Memory B cell (primary cell): ENCODE data around the gene PRR5.
A peak's percentile ranks its signal among the peaks of the same experiment; 100 is the strongest.

ENCODE experiments used
- ATAC-seq: fragments of 150-1000 bp; cut with Tn5 transposase; 2 replicates; pipeline ENCODE4 v1.10.0; 2021; ENCODE audit warnings: low read depth, mild to moderate bottlenecking, moderate library complexity
- DNase-seq, 2 donors: peaks; one replicate each; pipeline ENCODE4 v3.0.0; 2022; ENCODE audit warnings: low spot score in 2 of 2
- H3K27ac Mint-ChIP-seq: one replicate; pipeline ENCODE4 v1.8.0; 2022; ENCODE audit warnings: mild to moderate bottlenecking, moderate library complexity, mixed read lengths
- H3K27me3 Mint-ChIP-seq: one replicate; pipeline ENCODE4 v1.8.0; 2022; ENCODE audit warnings: mixed read lengths
- H3K36me3 Mint-ChIP-seq: one replicate; pipeline ENCODE4 v1.8.0; 2022; ENCODE audit warnings: mild to moderate bottlenecking, mixed read lengths
- H3K4me1 Mint-ChIP-seq: one replicate; pipeline ENCODE4 v1.8.0; 2022; ENCODE audit warnings: mixed read lengths
- H3K4me3 Mint-ChIP-seq: one replicate; pipeline ENCODE4 v1.8.0; 2022; ENCODE audit warnings: mild to moderate bottlenecking, moderate library complexity, mixed read lengths
- H3K9me3 Mint-ChIP-seq: one replicate; pipeline ENCODE4 v1.8.0; 2022; ENCODE audit warnings: mixed read lengths

The PRR5 gene

DNA sequence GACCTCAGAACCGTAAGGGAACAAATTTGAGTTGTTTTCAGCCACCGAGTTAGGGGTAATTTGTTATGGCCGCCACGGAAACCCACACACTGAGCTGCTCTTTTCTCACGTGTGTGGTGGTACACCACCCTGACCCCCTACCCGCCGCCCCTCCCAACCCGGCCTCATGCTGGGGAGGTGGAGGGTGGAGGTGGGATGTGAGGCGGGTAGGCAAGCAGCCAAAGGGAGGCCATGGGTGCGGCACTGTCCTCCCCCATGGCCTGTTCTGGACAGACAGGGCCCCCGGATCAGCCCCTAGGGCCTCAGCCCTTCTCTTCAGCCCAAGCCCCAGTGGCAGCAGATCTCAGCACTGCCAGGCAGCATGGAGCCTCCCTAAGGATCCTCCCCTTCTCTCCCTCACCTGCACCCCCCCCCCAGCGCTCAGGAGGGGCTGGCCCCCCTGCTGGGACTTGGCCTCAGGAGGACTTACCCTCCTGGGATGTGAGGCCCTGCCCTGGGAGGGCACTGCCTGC lies 7.9 kb downstream of the PRR5 start:
- Mint-ChIP-seq H3K4me1 (peaks cover 31% of the 10 kb centered on the region), H3K4me3 (peak overlapping the region; percentile 77), H3K36me3 (peaks cover 6% of the 10 kb centered on the region), H3K27ac (peak overlapping the region; percentile 85), H3K27me3 (no peaks in the 10 kb centered on the region), H3K9me3 (no peaks in the 10 kb centered on the region)
- ATAC-seq (no peak), DNase-seq (no peak)

DNA sequence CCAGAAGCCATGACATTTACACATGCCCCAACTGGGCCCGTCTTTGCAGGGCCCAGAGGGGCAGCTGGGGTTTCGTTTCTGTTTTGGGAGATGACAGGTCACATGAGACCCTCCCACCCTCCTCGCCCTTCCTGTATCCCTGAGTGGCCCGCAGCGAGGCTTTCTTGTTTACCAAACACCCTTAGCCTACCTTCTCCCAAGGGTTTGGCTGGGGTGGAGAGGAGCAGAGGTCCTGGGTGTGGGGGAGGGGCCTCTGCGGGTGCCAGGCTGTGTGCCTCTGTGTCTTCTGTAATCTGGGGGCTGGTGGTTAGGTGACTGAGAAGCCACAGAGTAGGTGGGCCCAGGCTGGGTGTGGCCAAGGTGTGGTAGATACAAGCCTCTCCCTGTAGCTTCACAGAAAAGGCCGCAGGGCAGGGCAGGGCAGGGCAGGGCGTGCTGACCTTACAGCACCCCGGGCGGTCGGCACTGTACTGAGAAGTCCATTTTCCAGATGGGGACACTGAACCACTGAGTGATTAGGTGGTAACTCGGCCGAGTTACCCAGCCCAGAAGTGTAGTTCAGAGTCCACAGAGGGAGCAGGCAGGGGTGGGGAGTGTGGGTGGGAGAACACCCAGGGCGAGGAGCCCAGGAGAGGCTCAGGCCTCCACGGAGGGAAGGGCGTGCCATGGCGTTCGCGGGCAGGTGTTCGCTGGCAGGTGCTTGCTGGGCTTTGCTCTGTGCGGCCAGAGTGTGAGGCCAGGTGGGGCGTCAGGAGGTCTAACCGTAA lies 8.7 kb downstream of the PRR5 start:
- Mint-ChIP-seq H3K27ac (peak overlapping the region; percentile 85), H3K4me3 (peak overlapping the region; percentile 77), H3K9me3 (no peaks in the 10 kb centered on the region), H3K36me3 (peaks cover 3% of the 10 kb centered on the region), H3K27me3 (no peaks in the 10 kb centered on the region), H3K4me1 (peaks cover 27% of the 10 kb centered on the region)
- no peak for DNase-seq
- peak; percentile 66 for ATAC-seq

DNA sequence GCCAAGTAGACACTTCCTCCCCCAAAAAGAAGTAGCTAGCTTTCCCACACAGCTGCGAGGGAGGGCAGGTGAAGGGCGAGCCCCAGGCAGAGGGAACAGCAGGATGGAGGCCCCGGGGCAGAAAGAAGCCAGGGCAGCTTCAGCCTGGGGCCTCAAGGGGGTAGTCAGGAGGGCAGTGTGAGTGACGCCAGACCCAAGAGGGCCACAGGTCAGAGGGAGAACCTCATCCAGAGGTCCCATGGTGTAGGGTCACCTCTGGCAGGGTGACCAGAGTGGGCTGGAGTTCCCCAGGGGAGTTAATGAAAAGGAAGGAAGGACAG lies 9.2 kb downstream of the PRR5 start:
- no peaks in the 10 kb centered on the region for H3K36me3 Mint-ChIP-seq
- DNase-seq: no peak
- peak overlapping the region; percentile 77 for H3K4me3 Mint-ChIP-seq
- no peaks in the 10 kb centered on the region for H3K9me3 Mint-ChIP-seq
- ATAC-seq: no peak
- H3K27ac Mint-ChIP-seq: peak overlapping the region; percentile 85
- H3K27me3 Mint-ChIP-seq: no peaks in the 10 kb centered on the region
- peaks cover 25% of the 10 kb centered on the region for H3K4me1 Mint-ChIP-seq

DNA sequence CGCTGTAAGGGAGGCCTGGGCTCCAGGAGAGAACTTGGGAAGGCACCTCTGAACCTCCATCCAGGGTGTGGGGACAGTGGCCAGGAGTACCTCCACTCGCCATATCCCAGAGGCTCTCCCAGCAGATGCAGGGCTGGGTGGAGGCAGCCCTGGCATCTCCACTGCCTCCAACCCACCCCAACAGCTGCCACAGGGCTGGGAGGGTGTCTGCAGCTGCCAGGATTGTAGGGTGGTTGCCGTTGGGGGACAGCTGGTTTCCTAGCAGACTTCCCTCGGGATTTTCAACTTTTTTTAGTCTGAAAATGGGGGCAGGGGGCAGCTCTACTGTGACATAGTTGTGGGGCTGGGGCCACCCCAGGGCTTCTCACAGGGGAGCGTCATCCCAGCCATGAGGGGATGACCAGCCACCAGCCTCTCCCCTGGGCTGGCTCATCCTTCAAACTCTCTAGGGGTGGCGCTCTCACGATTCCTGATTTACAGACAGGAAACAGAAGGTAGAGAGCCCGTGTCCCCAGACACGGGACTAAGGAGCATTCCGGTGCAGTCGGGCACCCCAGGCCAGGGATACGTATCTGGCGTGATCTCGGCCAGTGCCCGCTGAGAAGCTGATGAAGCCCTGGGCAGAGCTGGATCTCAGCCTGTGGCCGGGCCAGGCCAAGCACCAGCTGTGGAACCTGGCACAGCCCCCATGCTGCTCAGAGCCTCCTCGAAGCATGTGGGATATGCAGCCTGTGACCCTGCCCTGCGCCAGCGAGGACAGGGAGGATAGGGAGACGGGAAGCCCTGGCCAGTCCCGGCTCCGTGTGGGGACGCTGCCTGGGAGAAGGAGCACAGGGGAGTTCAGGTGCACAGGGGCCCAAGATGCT lies 9.9 kb downstream of the PRR5 start:
- ATAC-seq: no peak
- Mint-ChIP-seq H3K36me3 (no peaks in the 10 kb centered on the region), H3K27me3 (no peaks in the 10 kb centered on the region), H3K9me3 (no peaks in the 10 kb centered on the region), H3K4me1 (peaks cover 25% of the 10 kb centered on the region), H3K4me3 (peak overlapping the region; percentile 11), H3K27ac (peak overlapping the region; percentile 85)
- no peak for DNase-seq

DNA sequence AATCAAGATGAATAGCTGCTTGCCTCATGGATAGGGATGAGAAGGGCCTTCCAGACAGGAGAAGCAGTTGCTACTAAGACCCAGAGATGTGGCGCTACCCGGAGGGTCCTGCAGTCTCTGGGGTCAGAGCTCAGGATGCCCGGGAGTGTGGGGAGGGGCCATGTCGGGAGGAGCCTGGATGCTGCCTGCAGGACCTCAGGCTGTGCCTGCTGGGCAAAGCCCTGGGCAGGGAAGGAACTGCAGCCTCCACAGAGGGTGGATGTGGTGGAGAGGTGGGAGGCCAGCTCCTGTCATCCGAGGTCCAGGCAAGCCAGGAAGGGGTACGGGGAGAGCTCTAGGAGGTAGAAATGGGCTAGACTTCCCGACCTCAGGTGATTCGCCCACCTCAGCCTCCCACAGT lies 11.0 kb downstream of the PRR5 start:
- Mint-ChIP-seq H3K4me3 (no peak overlapping the region), H3K4me1 (peaks cover 24% of the 10 kb centered on the region), H3K9me3 (no peaks in the 10 kb centered on the region), H3K27ac (no peak overlapping the region), H3K27me3 (no peaks in the 10 kb centered on the region), H3K36me3 (no peaks in the 10 kb centered on the region)
- DNase-seq (no peak), ATAC-seq (no peak)

DNA sequence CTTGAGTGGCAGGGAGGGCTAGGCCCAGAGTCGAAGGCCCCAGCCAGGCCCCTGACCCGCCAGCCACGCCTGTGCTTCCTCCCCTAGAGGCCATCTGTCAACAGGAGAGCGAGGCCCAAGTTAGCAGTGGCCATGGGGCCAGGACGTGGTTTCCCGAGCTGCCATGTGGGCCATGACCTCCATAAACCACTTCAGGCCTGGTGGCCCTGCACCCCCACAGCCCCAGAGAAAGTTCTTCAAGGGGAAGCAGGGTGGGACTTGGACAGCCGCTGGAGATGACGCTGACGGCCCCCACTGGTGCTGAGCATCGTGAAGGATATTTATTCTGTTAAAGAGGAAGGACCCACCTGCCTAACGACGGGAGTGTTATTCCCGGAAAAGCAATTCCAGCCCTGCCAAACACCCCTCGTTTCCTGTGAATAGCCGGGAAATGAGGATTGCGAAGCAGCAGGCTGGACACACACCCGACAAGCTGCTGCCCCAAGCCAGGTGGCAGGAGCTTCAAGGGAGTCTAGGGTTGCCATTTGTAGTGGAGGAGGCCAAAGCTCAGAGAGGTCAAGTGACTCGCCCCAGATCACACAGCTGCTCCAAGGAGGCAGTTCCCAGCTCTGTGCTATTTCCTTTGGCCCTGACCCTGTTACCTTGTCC lies 12.8 kb downstream of the PRR5 start:
- ATAC-seq (no peak), DNase-seq (no peak)
- Mint-ChIP-seq H3K9me3 (no peaks in the 10 kb centered on the region), H3K4me3 (no peak overlapping the region), H3K27ac (no peak overlapping the region), H3K4me1 (peaks cover 26% of the 10 kb centered on the region), H3K27me3 (no peaks in the 10 kb centered on the region), H3K36me3 (peaks cover 2% of the 10 kb centered on the region)

DNA sequence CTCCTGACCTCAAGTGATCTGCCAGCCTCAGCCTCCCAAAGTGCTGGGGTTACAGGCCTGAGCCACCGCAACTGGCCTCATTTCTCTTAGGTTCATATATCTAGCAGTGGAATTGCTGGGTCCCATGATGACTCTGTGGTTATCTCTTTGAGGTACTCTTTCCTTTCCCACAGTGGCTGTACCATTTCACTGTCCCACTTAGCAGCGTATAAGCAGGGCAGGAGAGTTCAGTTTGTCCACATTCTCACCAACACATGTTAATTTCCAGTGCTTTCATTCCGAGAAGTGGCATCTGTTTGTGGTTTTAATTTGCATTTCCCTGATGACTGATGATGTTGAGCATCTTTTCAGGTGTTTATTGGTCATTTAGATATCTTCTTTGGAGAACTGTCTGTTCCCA lies 16.4 kb downstream of the PRR5 start:
- H3K36me3 Mint-ChIP-seq: peaks cover 2% of the 10 kb centered on the region
- no peak overlapping the region for H3K27ac Mint-ChIP-seq
- DNase-seq (no peak), ATAC-seq (peak; percentile 65)
- H3K27me3 Mint-ChIP-seq: no peaks in the 10 kb centered on the region
- H3K4me3 Mint-ChIP-seq: peak overlapping the region; percentile 29
- peaks cover 12% of the 10 kb centered on the region for H3K4me1 Mint-ChIP-seq
- no peaks in the 10 kb centered on the region for H3K9me3 Mint-ChIP-seq

DNA sequence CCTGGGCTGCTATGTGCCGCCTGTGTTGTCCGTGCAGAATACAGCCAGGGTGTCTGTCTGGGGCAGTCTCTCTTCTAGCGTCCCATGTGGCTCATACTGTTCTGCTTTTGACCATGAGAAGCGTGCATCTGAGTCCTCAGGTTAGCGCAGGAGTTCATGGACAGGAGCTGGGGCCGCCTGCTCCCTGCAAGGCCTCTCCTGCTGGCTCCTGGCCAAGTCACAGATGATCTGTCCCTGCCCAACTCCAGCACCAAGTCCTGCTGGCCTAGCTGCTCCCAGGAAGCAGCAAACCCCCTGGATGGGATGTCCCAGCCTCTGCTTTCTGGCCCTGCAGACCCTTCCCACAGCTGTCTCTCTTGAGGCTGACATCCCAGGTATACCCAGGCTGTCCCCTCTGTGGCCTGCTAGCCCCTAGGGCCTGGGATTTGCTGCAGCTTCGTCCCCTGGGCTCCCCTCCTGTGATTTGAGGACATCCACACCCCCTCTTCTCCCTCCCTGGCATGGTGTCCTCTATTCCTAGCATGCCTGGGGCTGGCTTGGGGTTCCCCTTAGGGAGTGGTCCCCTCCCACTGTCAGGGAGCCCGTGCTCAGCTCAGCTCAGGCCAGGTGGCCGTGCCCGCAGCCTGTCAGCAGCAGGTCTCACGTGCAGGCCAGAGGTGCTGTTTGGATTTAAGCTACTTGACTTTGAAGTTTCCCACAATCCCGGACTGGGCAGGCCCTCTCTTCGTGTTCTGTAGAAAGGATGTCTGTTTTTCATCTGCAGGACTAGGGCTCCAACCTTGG lies 17.8 kb downstream of the PRR5 start:
- Mint-ChIP-seq H3K9me3 (no peaks in the 10 kb centered on the region), H3K27me3 (no peaks in the 10 kb centered on the region), H3K4me3 (no peak overlapping the region), H3K27ac (no peak overlapping the region), H3K4me1 (peaks cover 10% of the 10 kb centered on the region), H3K36me3 (peaks cover 5% of the 10 kb centered on the region)
- DNase-seq: no peak
- no peak for ATAC-seq

DNA sequence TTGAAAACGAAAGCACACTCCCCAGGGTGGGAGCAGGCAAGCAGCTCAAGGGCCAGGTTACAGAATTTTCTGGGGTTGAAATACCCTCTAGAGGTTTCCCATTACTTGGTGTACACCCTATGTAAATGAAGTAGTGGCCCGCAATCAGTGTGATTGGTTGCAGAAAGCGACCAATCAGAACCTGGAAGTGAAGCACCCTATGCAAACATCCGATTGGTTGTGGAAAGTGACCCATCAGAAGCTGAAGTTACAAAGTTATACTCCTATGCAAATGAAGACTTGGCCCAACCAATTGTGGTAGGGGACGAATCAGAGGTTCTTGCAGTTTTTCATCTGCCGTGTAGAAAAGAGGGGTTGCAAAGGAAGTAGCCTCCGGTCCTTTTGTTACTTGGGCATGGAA lies 19.2 kb downstream of the PRR5 start:
- ATAC-seq (peak; percentile 38), DNase-seq (no peak)
- Mint-ChIP-seq H3K27ac (no peak overlapping the region), H3K9me3 (no peaks in the 10 kb centered on the region), H3K4me1 (peaks cover 10% of the 10 kb centered on the region), H3K4me3 (no peak overlapping the region), H3K36me3 (peaks cover 5% of the 10 kb centered on the region), H3K27me3 (no peaks in the 10 kb centered on the region)

DNA sequence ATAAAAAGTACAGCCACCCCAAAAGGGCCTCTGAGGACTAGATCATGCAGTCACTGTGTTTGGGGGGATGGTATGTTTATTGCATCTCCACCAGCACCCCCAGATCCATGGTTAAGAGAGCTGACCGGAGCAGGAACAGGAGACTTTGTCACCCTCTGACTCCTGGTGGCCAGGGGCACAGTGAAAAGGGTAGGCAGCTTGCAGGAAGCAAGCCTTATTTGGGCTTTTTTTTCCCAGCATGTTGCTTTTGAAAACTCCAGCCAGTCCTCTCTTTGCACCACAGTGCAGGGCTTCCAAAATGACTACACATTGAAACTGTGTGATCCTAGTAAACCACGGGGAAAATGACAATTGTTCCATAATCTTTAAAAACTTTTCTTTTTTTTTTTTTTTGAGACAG lies 20.6 kb downstream of the PRR5 start:
- DNase-seq (no peak), ATAC-seq (no peak)
- Mint-ChIP-seq H3K36me3 (peaks cover 5% of the 10 kb centered on the region), H3K27ac (no peak overlapping the region), H3K4me3 (no peak overlapping the region), H3K9me3 (no peaks in the 10 kb centered on the region), H3K27me3 (no peaks in the 10 kb centered on the region), H3K4me1 (peaks cover 10% of the 10 kb centered on the region)

DNA sequence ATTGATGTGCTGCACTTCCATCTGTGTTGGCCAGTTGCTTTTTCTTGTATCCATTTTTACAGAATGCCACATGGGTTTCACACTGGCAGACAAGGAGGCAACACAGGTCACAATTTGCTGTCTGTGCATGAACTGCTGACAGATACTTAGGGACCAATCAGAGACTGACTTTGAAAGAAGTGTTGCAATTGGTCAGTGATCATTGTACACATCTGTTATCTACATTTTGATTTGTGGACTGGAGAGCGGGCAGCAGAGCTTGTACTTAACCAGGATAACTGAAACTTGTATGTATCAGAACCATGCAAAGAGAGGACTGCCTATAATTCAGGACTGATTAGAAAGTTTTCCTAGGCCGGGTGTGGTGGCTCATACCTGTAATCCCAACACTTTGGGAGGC lies 21.8 kb downstream of the PRR5 start:
- Mint-ChIP-seq H3K4me1 (peaks cover 4% of the 10 kb centered on the region), H3K36me3 (peaks cover 3% of the 10 kb centered on the region), H3K27ac (no peak overlapping the region), H3K9me3 (no peaks in the 10 kb centered on the region), H3K4me3 (no peak overlapping the region), H3K27me3 (no peaks in the 10 kb centered on the region)
- ATAC-seq: no peak
- no peak for DNase-seq

DNA sequence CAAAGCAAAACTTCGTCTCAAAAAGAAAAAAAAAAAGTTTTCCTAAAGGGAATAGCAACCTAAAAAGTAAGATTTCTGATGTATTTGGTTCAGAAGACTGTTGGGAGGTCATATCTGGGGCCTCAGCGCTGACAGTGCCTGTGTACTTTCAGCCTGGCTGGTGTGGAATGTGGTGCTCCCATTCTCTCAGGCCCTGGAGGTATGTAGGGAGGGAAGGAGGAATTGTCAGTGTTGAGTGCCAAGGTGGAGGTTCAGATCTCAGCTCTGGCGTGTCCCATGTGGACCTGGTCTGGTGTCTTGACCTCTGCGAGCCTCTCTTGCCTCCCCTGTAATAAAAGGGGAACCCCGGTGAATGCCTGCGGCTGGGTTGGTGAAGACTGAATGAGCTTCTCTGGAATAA lies 22.4 kb downstream of the PRR5 start:
- ATAC-seq (no peak), DNase-seq (no peak)
- Mint-ChIP-seq H3K27me3 (no peaks in the 10 kb centered on the region), H3K9me3 (no peaks in the 10 kb centered on the region), H3K4me3 (no peak overlapping the region), H3K27ac (no peak overlapping the region), H3K4me1 (peaks cover 3% of the 10 kb centered on the region), H3K36me3 (peaks cover 3% of the 10 kb centered on the region)

DNA sequence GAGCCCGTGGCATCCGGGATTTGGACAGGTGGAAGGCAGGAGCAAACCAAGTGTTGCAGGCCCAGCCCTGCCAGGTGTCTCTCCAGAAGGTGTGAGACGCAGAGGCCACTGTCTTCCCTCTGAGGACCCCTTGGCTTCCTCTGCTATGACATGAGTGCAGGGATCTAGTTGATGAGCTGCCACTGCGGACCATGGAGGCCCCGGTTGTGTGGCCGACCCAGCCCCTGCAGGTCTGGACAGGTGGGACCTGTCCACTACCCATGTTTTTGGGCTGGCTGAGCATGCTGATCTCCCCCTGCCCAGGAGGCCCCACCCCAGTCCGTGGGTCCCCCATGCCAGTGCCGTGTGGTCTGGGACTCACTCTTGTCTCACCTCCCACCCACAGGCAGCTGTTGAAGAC lies 22.9 kb downstream of the PRR5 start:
- Mint-ChIP-seq H3K9me3 (no peaks in the 10 kb centered on the region), H3K4me1 (peaks cover 2% of the 10 kb centered on the region), H3K36me3 (peaks cover 3% of the 10 kb centered on the region), H3K4me3 (no peak overlapping the region), H3K27ac (no peak overlapping the region), H3K27me3 (no peaks in the 10 kb centered on the region)
- DNase-seq (no peak), ATAC-seq (no peak)
